OCI-LY3 (cell line): ENCODE measurements around the gene PAK1.

Experiments
- H2AFZ ChIP-seq: fragments of 200-600, 300-600 bp; shearing (Covaris generic); 2 replicates; pipeline ENCODE4 v1.6.0; 2014; ENCODE audit warnings: antibody characterized with exemption, low read depth, low read length
- H3K27ac ChIP-seq: fragments of 200-600, 300-600 bp; sonication (generic); 2 replicates; pipeline ENCODE4 v1.5.1; 2014; ENCODE audit warnings: mild to moderate bottlenecking, low read length, moderate library complexity, mixed read lengths
- H3K27me3 ChIP-seq: fragments of 200-600, 300-600 bp; sonication (generic); 2 replicates; pipeline ENCODE4 v1.6.1; 2014; ENCODE audit warnings: low read depth, low read length, mixed read lengths
- H3K36me3 ChIP-seq: fragments of 200-600, 300-600 bp; sonication (generic); replicated peaks from 2 replicates; pipeline ENCODE3; 2014; ENCODE audit warnings: low read depth, low read length, mixed read lengths
- H3K4me1 ChIP-seq: fragments of 300-600, 200-600 bp; sonication (generic); 2 replicates; pipeline ENCODE4 v1.6.1; 2014; ENCODE audit warnings: low read length, mixed read lengths
- H3K4me2 ChIP-seq: fragments of 200-600, 300-600 bp; sonication (generic); 2 replicates; pipeline ENCODE4 v1.6.1; 2014; ENCODE audit warnings: low read length, mixed read lengths
- H3K4me3 ChIP-seq: fragments of 300-600, 200-600 bp; sonication (generic); 2 replicates; pipeline ENCODE4 v1.5.1; 2014; ENCODE audit warnings: antibody characterized with exemption, mild to moderate bottlenecking, low read length, moderate library complexity
- H3K79me2 ChIP-seq: fragments of 300-600, 200-600 bp; shearing (Covaris generic); 2 replicates; pipeline ENCODE4 v1.6.1; 2014; ENCODE audit warnings: mild to moderate bottlenecking, low read length, mixed read lengths
- H3K9ac ChIP-seq: fragments of 300-600, 200-600 bp; shearing (Covaris generic); 2 replicates; pipeline ENCODE4 v1.6.0; 2014; ENCODE audit warnings: mild to moderate bottlenecking, low read length, moderate library complexity
- H3K9me3 ChIP-seq: fragments of 200-600, 300-600 bp; shearing (Covaris generic); 2 replicates; pipeline ENCODE4 v1.6.1; 2014; ENCODE audit warnings: low read length, mixed read lengths; ENCODE audit not compliant: insufficient read depth
- H4K20me1 ChIP-seq: fragments of 200-600, 300-600 bp; sonication (generic); 2 replicates; pipeline ENCODE4 v1.6.1; 2016; ENCODE audit warnings: low read length, mixed read lengths; ENCODE audit not compliant: insufficient read depth
- EZH2phosphoT487 ChIP-seq: fragments of 200-600 bp; shearing (Covaris generic); IDR thresholded peaks from 2 replicates; pipeline ENCODE4 v1.6.1; 2018; ENCODE audit warnings: antibody characterized with exemption, mixed run types, low read depth
- TF ChIP-seq, protein P1 (sequence below): fragments of 200-600, 300-600 bp; sonication (generic); IDR thresholded peaks from 2 replicates; pipeline ENCODE4 v1.5.1; 2014; ENCODE audit warnings: antibody characterized with exemption, low read length, low read depth

Gene PAK1

GRCh38 chr11:77287136-77287535, 186.8 kb downstream of the PAK1 start:
- Histone ChIP-seq H3K4me2 (no peak overlapping the region), H3K79me2 (no peaks in the 10 kb centered on the region), H3K27me3 (no peaks in the 10 kb centered on the region), H3K9ac (no peak overlapping the region), H3K4me1 (no peaks in the 10 kb centered on the region), H2AFZ (no peak overlapping the region), H3K9me3 (no peaks in the 10 kb centered on the region), H3K4me3 (no peak overlapping the region), H3K27ac (no peak overlapping the region), H4K20me1 (no peaks in the 10 kb centered on the region), H3K36me3 (no peaks in the 10 kb centered on the region)
- TF ChIP-seq, protein P1, sequence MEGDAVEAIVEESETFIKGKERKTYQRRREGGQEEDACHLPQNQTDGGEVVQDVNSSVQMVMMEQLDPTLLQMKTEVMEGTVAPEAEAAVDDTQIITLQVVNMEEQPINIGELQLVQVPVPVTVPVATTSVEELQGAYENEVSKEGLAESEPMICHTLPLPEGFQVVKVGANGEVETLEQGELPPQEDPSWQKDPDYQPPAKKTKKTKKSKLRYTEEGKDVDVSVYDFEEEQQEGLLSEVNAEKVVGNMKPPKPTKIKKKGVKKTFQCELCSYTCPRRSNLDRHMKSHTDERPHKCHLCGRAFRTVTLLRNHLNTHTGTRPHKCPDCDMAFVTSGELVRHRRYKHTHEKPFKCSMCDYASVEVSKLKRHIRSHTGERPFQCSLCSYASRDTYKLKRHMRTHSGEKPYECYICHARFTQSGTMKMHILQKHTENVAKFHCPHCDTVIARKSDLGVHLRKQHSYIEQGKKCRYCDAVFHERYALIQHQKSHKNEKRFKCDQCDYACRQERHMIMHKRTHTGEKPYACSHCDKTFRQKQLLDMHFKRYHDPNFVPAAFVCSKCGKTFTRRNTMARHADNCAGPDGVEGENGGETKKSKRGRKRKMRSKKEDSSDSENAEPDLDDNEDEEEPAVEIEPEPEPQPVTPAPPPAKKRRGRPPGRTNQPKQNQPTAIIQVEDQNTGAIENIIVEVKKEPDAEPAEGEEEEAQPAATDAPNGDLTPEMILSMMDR, result no peak
- no peak for TF ChIP-seq EZH2phosphoT487

DNA sequence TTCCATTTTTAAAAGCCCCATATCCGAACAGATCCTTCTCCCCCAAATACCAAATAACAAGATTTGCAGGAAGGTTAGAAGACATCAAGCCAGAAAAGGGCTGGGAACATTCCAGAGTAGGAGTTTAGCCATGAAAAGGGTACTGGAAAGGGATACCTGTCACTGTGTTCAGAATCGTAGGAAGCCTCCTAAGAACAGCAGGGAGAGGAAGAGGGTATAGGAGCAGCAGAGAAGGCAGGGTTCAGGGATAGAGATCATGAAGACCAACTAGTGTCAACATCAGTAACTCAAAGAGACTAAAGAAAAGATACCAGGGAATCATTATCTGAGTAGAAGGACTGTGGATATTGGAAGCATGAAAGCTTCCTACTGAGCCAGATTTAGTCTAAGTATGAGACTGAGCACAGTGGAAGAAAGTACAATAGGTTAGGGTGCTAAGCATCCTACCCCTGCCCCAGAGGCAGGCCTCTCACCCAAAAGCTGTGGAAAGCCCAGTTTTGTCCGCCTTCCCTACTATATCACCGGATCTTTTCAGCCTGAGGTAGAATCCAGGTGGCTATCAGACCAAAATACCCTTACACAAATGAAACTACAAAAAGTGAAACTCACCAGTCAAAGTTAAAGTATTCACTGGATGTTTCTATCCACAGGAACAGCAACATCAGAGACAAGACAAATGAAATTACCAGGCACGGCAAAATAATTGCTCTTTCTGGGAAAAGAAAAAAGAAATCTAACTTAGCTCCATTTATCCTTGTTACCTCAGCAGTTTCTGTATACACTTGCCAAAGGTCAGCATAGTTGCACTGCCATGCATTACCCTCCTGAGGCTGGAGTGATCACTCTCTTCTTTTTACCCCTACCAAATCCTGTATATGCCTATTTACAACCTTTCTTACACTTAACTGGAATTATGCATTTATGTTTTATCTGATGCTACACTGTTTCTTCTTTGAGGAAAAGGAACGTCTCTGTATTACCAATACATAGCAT, 189.1 kb downstream of the PAK1 start:
- Histone ChIP-seq H4K20me1 (no peaks in the 10 kb centered on the region), H3K9ac (no peak overlapping the region), H3K36me3 (no peaks in the 10 kb centered on the region), H3K4me2 (no peak overlapping the region), H3K9me3 (no peaks in the 10 kb centered on the region), H3K79me2 (no peaks in the 10 kb centered on the region), H3K4me3 (no peak overlapping the region), H3K27me3 (no peaks in the 10 kb centered on the region), H2AFZ (no peak overlapping the region), H3K4me1 (peaks cover 6% of the 10 kb centered on the region; the same call in 1 of the 2 replicates), H3K27ac (no peak overlapping the region)
- TF ChIP-seq, protein P1, result no peak
- TF ChIP-seq EZH2phosphoT487, result no peak

DNA sequence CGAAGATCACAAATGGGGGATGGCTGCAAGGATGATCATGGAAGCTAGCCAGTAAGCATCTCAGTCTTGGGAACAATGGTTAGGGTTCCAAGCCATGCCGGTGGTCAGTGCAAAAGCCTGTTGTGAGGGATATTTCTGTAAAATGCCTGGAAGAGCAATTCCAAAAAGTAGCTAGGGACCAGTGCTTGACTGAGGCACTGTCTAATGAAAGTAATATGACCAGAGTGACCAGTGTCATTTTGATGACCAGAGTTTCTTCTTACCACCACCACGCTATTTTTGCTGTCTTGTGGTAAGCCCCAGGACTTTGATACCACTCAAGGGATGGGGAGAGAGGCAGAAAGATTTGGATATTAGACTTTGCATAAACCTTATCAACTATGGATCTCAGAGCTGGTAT, 190.8 kb downstream of the PAK1 start:
- Histone ChIP-seq H3K27ac (no peak overlapping the region), H3K27me3 (no peaks in the 10 kb centered on the region)
- no peak for TF ChIP-seq EZH2phosphoT487
- TF ChIP-seq, protein P1, result no peak

DNA sequence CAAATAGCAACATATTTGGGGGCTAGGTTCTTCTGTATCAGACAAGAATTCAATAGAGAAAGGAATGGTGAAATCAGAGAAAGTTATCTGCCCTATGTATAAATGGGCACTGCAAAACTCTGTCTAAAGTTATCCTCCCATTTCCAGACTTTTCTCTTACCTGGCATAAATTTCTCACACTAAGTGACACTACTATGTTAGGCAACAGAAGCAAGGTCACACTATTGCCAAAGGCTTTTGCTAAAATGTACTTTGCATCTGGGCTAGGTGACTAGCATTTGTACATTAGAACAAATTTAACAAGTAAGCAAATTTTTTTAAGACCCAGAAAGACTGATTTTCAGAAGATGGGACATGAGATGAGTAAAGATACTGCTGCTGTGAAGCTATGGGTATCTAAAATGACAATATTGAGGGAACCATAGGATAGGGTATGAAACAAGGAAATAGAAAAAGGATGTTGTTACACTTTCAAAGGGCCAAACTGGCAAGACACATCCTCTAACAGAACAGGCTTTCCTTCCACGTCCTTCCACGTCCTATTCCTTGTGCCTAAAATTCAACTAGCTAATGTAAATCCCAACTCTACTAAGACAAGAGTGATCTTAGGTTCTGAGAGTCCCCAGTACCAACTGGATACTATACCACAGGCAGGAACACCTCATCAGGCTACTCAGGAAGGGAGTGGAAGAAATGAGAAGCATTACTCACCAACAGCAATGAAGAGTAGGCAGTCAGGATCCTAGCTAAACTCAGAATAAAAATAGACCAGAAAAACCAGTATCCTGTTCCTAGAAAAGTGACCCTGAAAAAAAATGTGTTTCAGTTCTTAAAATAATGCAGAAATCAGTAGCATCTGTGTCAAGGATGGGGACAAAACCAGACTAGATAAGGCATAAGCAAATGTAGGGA, 195.0 kb downstream of the PAK1 start:
- H3K79me2 ChIP-seq, result no peaks in the 10 kb centered on the region
- H4K20me1 ChIP-seq, result no peaks in the 10 kb centered on the region
- no peaks in the 10 kb centered on the region for H3K27me3 ChIP-seq
- peaks cover 6% of the 10 kb centered on the region; the same call in 1 of the 2 replicates for H3K4me1 ChIP-seq
- H3K4me2 ChIP-seq, result no peak overlapping the region
- H3K27ac ChIP-seq, result no peak overlapping the region
- no peaks in the 10 kb centered on the region for H3K36me3 ChIP-seq
- H3K4me3 ChIP-seq, result no peak overlapping the region
- no peak overlapping the region for H2AFZ ChIP-seq
- H3K9me3 ChIP-seq, result no peaks in the 10 kb centered on the region
- H3K9ac ChIP-seq, result no peak overlapping the region
- TF ChIP-seq, protein P1, result no peak
- TF ChIP-seq EZH2phosphoT487, result no peak

More for the DNA sequence above, 190.8 kb downstream of the PAK1 start:
- Histone ChIP-seq H3K9ac (no peak overlapping the region), H3K4me1 (peaks cover 6% of the 10 kb centered on the region; the same call in 1 of the 2 replicates), H2AFZ (no peak overlapping the region), H3K4me3 (no peak overlapping the region), H3K9me3 (no peaks in the 10 kb centered on the region), H3K36me3 (no peaks in the 10 kb centered on the region), H4K20me1 (no peaks in the 10 kb centered on the region), H3K4me2 (no peak overlapping the region), H3K79me2 (no peaks in the 10 kb centered on the region)
